ENCODE measurements around the gene CRACDL.

DNA sequence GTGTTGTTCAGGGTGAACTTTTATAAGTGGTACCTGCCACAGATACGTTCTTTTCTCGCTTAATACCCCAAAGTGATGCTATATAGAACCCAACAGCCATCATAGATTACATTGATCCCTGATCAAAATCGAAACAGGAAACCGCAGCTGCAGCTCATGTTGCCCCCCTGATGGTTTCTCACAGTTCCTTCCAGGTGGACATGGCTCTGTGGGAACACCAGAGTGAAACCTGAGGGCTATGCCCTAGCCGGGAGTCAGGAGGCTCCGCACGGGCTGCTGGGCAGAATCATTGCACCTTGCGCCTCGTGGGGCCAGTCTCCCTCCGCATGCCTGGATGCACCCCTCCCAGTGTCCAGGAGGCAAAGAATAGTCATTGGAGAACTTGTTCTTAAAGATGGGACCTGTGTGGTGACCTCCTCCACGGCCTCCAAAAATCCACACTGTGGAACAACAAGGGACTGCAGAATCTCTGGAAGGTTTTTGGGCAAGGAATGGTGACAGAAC lies 61.8 kb downstream of the CRACDL start:
- TF ChIP-seq, protein P1, sequence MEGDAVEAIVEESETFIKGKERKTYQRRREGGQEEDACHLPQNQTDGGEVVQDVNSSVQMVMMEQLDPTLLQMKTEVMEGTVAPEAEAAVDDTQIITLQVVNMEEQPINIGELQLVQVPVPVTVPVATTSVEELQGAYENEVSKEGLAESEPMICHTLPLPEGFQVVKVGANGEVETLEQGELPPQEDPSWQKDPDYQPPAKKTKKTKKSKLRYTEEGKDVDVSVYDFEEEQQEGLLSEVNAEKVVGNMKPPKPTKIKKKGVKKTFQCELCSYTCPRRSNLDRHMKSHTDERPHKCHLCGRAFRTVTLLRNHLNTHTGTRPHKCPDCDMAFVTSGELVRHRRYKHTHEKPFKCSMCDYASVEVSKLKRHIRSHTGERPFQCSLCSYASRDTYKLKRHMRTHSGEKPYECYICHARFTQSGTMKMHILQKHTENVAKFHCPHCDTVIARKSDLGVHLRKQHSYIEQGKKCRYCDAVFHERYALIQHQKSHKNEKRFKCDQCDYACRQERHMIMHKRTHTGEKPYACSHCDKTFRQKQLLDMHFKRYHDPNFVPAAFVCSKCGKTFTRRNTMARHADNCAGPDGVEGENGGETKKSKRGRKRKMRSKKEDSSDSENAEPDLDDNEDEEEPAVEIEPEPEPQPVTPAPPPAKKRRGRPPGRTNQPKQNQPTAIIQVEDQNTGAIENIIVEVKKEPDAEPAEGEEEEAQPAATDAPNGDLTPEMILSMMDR (IDR thresholded peaks at IDR 0.05; ENCODE audit: low read depth, low read length): no peak
- no peak for TF ChIP-seq EZH2phosphoT487 (IDR thresholded peaks at IDR 0.05; ENCODE audit: low read depth)
